ENCODE data around the gene BCL7A.

DNA sequence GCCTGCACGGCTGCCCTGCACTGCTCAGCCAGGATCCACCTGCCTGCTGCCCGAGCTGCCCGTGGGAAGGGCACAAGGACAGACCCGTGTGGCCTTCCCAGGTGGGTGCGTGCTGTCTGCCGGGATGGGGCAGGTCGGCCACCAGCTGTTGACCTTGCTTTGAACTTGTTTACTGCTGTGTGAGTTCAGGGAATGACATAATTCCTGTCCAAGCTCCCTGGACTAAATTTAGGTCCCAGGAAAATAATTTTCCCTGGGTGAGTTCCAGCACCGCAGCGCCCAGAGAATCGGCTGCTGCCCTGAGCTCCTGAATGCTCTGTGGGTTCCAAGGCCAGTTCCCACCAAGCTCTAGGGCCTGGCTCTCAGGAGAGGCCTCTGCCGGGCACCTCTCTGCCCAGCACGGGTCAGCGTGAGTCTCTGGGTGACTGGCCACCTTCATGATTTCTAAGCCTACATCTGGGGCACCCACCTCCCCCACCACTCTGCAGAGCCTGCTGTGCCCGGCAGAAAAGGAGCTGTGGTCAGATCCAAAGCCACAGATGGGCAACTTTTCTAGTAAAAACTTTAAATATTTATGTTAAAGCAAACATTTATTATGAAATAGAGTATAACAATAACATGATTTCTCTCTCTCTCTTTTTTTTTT lies 29.7 kb downstream of the BCL7A start:
- TF ChIP-seq, protein P1, sequence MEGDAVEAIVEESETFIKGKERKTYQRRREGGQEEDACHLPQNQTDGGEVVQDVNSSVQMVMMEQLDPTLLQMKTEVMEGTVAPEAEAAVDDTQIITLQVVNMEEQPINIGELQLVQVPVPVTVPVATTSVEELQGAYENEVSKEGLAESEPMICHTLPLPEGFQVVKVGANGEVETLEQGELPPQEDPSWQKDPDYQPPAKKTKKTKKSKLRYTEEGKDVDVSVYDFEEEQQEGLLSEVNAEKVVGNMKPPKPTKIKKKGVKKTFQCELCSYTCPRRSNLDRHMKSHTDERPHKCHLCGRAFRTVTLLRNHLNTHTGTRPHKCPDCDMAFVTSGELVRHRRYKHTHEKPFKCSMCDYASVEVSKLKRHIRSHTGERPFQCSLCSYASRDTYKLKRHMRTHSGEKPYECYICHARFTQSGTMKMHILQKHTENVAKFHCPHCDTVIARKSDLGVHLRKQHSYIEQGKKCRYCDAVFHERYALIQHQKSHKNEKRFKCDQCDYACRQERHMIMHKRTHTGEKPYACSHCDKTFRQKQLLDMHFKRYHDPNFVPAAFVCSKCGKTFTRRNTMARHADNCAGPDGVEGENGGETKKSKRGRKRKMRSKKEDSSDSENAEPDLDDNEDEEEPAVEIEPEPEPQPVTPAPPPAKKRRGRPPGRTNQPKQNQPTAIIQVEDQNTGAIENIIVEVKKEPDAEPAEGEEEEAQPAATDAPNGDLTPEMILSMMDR (IDR thresholded peaks at IDR 0.05; ENCODE audit: poor library complexity), result no peak
- no peak for TF ChIP-seq EZH2 (IDR thresholded peaks at IDR 0.05; ENCODE audit: borderline replicate concordance)

Data from hepatocyte (in vitro differentiated cells).